Retinal pigment epithelial cell (primary cell): Measurements from ENCODE around the gene LRP4.
"Not testable (repeated sequence)": the region's sequence is repeated elsewhere in the genome, so short reads cannot be mapped to it uniquely, and the experiment has no call there.

Experiments
- DNase-seq: peaks from one replicate; pipeline ENCODE4 v3.0.0-alpha.2; 2010; ENCODE audit warnings: low read depth
- H3K4me3 ChIP-seq: 2 replicates; pipeline ENCODE4 v1.5.1; 2011; ENCODE audit warnings: mild to moderate bottlenecking, low read length, control low read depth, moderate library complexity
- TF ChIP-seq, protein P1 (sequence below): conservative IDR thresholded peaks from 2 replicates; pipeline ENCODE4 v1.5.1; 2011; ENCODE audit warnings: low read depth, low read length, control low read depth, inconsistent platforms

The LRP4 gene

DNA sequence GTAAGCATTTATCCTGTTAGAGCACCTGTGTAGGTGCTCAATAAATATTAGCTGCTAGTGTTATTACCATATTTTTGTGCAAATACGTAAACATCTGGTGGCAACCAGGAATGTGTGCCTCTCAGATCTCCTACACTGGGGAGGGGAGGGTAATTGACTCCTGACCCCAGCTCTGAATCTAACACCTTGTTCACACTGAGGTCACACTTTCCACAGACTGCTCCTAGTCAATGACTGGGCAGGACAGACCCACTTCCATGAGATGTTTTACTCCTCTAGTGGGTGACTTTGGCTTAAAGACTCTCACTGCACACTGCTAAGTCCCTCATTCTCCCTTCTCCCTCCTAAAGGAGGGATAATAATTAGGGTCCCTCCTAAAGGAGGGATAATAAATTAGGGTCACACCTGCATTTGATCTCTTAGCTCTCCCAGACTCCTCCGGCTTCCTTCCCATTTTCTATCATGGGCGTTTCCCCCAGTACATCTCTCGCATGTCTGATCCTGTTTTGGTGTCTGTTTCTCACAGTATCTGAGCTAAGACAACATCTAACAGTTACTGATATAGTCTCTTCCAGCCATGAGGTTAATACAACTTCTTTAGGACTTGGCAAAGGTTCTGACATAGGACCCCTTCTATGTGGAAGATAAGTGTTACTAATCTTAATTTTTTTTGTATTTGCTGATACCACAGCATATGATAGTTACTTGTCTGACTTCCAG lies 26.2 kb upstream of the LRP4 start:
- TF ChIP-seq, protein P1, sequence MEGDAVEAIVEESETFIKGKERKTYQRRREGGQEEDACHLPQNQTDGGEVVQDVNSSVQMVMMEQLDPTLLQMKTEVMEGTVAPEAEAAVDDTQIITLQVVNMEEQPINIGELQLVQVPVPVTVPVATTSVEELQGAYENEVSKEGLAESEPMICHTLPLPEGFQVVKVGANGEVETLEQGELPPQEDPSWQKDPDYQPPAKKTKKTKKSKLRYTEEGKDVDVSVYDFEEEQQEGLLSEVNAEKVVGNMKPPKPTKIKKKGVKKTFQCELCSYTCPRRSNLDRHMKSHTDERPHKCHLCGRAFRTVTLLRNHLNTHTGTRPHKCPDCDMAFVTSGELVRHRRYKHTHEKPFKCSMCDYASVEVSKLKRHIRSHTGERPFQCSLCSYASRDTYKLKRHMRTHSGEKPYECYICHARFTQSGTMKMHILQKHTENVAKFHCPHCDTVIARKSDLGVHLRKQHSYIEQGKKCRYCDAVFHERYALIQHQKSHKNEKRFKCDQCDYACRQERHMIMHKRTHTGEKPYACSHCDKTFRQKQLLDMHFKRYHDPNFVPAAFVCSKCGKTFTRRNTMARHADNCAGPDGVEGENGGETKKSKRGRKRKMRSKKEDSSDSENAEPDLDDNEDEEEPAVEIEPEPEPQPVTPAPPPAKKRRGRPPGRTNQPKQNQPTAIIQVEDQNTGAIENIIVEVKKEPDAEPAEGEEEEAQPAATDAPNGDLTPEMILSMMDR: no peak
- H3K4me3 ChIP-seq: no peak overlapping the region
- DNase-seq: no peak

DNA sequence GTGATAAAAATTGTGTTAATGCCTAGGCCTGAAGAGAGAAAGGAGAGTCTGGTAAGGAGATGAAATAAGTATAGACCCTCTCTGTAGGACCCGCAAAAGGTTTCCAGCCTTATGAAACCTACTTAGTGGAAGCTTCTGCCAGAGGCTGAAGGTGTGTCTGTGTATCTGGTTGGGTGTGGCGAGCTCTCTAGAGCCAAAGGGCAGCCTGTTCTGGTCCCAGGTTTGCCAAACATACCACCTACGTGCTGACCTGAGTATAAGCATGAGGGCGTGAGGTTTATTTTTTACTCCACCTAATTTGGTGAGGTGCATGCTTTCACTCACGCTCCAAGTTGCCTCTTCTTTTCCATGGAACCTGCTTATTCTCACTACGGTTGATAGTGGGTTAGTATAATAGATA lies 23.8 kb upstream of the LRP4 start:
- H3K4me3 ChIP-seq: no peak overlapping the region
- TF ChIP-seq, protein P1: no peak
- DNase-seq: no peak

DNA sequence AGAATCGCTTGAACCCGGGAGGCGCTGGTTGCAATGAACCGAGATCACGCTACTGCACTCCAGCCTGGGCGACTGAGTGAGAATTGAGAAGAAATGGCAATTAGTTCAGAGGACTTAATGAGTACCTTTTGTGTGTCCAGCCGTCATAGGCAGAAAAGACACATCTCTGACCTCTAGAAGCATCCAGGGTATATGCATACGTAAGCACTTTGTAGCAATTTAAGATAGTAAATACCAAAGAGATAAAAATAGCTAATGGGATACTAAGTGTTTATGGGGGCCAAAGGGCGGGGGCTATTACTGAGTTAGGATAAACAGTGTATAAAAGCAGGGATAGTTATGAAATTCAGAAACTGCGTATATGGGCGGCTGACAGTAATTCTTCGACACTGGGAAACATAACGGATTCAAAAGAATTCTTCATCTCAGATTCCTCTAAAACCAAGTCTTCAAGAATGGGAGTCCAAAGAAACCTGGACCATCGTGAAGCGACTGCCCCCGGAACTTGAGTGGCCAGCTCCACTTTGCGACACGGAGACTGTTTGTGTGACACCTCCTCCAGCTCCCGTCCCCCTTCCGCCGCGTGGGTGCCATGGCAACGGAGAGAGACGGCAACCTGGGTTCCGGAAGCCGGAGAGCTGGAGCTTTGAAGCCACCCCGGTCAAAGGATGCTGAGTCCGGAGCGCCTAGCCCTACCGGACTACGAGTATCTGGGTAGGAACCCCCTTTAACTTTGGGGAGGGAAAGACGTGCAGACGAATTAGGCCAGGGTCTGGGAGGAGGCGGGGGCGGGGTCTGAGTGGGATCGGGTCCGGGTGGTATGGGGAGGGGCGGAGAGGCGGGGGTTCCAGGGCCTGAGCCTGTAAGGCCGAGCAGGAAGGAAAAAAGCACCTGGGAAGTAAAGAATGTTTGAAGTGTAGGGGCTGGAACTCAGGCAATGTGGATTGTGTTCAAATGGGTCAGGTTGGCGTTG lies 18.1 kb upstream of the LRP4 start, which contains the start of gene CSTPP1:
Gene CSTPP1 (plus strand): TSS at position 624 of the 973 bp plus-strand sequence. CDS start 45 bp downstream, at position 669.
- peak within 1 kb of the TSS; percentile 90 for H3K4me3 ChIP-seq
- peak; percentile 69 for DNase-seq
- TF ChIP-seq, protein P1: no peak

DNA sequence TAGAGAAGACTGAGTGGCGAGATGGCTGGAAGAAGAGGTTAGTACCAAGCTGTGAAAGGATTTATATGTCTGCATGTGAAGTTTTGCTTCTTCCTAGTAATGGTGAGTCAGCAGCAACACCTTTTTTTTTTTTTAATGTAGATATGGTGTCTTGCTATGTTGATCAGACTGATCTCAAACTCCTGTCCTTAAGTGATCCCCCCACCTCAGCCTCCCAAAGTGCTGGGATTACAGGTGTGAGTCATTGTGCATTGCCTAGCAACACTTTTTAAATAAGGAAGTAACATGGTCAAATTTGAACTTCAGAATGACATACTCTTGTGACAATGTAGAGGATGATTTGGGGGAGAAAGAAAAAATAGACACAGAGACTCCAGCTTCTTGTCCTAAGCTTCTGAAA lies 11.7 kb upstream of the LRP4 start:
- TF ChIP-seq, protein P1: no peak
- DNase-seq: peak; percentile 57
- no peak overlapping the region for H3K4me3 ChIP-seq

DNA sequence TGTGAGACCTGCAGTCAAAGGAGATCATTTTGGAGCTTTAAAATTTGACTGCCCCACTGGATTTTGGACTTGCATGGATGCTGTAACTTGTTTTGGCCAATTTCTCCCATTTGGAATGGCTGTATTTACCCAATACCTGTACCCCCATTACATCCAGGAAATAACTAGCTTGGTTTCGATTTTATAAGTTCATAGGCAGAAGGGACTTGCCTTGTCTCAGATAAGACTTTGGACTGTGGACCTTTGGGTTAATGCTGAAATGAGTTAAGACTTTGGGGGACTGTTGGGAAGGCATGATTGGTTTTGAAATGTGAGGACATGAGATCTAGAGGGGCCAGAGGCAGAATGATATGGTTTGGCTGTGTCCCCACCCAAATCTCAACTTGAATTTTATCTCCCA lies 10.4 kb upstream of the LRP4 start:
- DNase-seq, H3K4me3 ChIP-seq: not testable (repeated sequence)

DNA sequence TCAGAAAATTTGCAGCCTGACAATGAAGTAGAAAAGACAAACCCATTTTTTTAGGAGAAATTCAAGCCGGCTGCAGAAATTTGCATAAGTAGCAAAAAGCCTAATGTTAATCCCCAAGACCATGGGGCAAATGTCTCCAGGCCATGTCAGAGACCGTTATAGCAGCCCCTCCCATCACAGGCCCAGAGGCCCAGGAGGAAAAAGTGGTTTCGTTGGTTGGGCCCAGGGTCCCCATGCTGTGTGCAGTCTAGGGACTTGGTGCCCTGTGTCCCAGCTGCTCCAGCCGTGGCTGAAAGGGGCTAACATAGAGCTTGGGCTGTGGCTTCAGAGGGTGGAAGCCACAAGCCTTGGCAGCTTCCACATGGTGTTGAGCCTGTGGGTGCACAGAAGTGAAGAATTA lies 9.6 kb upstream of the LRP4 start:
- DNase-seq, H3K4me3 ChIP-seq: not testable (repeated sequence)

DNA sequence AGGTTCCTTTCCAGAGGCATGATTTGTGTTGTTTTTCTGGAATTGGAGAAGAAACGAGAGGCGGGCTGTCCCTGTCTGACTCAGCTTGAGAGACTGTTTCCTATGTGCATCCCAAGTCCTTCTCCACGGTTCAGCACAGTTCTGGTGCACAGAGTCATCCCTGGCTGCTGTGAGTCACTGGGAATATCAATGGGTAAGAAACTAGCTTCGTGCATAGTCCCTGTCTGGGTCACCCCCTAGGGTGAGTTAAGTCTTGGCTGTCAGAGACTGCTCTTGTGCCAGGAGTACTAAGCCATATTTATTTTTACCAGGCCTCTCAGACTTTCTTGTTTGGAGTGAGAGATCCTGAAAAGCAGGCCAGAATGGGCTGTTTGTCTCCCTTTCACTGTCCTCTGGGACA lies 2.4 kb upstream of the LRP4 start:
- TF ChIP-seq, protein P1: no peak
- no peak overlapping the region for H3K4me3 ChIP-seq
- DNase-seq: peak; percentile 12
